ENCODE data around the gene CD33. TPM values are rescaled to one million over a fixed set of nuclear protein-coding genes. Genes with fewer than 3 reads are reported as not detected.

Gene CD33
- total and polyA plus RNA-seq, 9 of the 15 experiments (the other 6 are each of a cell fraction or from before 2014, with no cell fraction given), result 36.1 to 88.6 (median 49.6) TPM

- peak; percentile 76; the same call in 1 of the 2 replicates for TF ChIP-seq DPF2 (IDR thresholded peaks at IDR 0.05)
- no peak for TF ChIP-seq ZFP91 (CRISPR knock-in tag; IDR thresholded peaks at IDR 0.05)
- TF ChIP-seq SMARCA4 (IDR thresholded peaks at IDR 0.05), result peak; percentile 79
- TF ChIP-seq NRF1 (conservative IDR thresholded peaks at IDR 0.05 in 1 of 2, IDR thresholded peaks at IDR 0.05 in 1 of 2), result peak; percentile 53 to 68; a peak in 3 of 4 replicates
- no peak for TF ChIP-seq CEBPG (CRISPR knock-in tag; IDR thresholded peaks at IDR 0.05)
- peak in 1 of 2 experiments; percentile 35; a peak in 1 of 4 replicates for TF ChIP-seq CEBPG (tag; conservative IDR thresholded peaks at IDR 0.05 in 1 of 2, IDR thresholded peaks at IDR 0.05 in 1 of 2)
- TF ChIP-seq HDAC2 (IDR thresholded peaks at IDR 0.05), result 0 out of 2 replicates have a peak, but pooled peaks have one; percentile 41
- TF ChIP-seq MAFF (IDR thresholded peaks at IDR 0.05; ENCODE audit: low read length), result peak; percentile 79
- peak; percentile 95 for TF ChIP-seq NFE2 (IDR thresholded peaks at IDR 0.05; ENCODE audit: low read depth)
- TF ChIP-seq RCOR1 (IDR thresholded peaks at IDR 0.05; ENCODE audit: borderline replicate concordance in 1 of 2, low read depth in 2 of 2, low read length in 2 of 2), result peak in 1 of 2 experiments; percentile 57; a peak in 1 of 4 replicates
- no peak for TF ChIP-seq ZNF75A (CRISPR knock-in tag; IDR thresholded peaks at IDR 0.05)
- TF ChIP-seq ZBTB5 (IDR thresholded peaks at IDR 0.05), result no peak
- TF ChIP-seq ZBTB17 (CRISPR knock-in tag; IDR thresholded peaks at IDR 0.05), result no peak
- TF ChIP-seq ZNF224 (CRISPR knock-in tag; IDR thresholded peaks at IDR 0.05), result no peak
- no peak for TF ChIP-seq E2F5 (CRISPR knock-in tag; IDR thresholded peaks at IDR 0.05)
- TF ChIP-seq CHD1 (IDR thresholded peaks at IDR 0.05; ENCODE audit: low read length), result no peak
- no peak for TF ChIP-seq JUNB (CRISPR knock-in tag; conservative IDR thresholded peaks at IDR 0.05)
- peak; percentile 67 for TF ChIP-seq JUND (IDR thresholded peaks at IDR 0.05; ENCODE audit: borderline replicate concordance, low read depth, low read length)
- TF ChIP-seq JUND (tag; IDR thresholded peaks at IDR 0.05; ENCODE audit: borderline replicate concordance, low read depth, low read length), result peak; percentile 55; the same call in 1 of the 3 replicates
- no peak for TF ChIP-seq EHMT2 (IDR thresholded peaks at IDR 0.05)
- no peak for TF ChIP-seq THAP7 (CRISPR knock-in tag; IDR thresholded peaks at IDR 0.05)
- TF ChIP-seq CEBPB (tag; IDR thresholded peaks at IDR 0.05), result peak; percentile 50
- TF ChIP-seq TAL1 (IDR thresholded peaks at IDR 0.05), result 0 out of 2 replicates have a peak, but pooled peaks have one; percentile 38
- TF ChIP-seq EP300 (IDR thresholded peaks at IDR 0.05; ENCODE audit: low read length), result peak; percentile 29; the same call in 1 of the 2 replicates
- TF ChIP-seq ZBTB12 (CRISPR knock-in tag; IDR thresholded peaks at IDR 0.05), result no peak
Observed at GRCh38 chr19:51246164-51246552, 21.3 kb downstream of the CD33 start (continued).
